CD4-positive, alpha-beta memory T cell (primary cell): ENCODE data around the gene WDR76. TPM values are rescaled to one million over a fixed set of nuclear protein-coding genes. Genes with fewer than 3 reads are reported as not detected.

Source experiments
- microRNA-seq: library from miRNA; unstranded; fragments of <30 nt; microRNA quantifications from one replicate; pipeline ENCODE4 v1.2.0, GENCODE V29; 2021; ENCODE audit warnings: borderline replicate concordance, borderline number of aligned reads, borderline microRNAs expressed, mixed read lengths
- polyA plus RNA-seq, 2 donors: library from polyadenylated mRNA; unstranded; fragments of 300-500 nt; fragmentation: Illumina TruSeq; gene quantifications; one replicate each; pipeline ENCODE4 v1.2.3, GENCODE V29; 2021
- total RNA-seq, 2 experiments: library from RNA; stranded (reverse); gene quantifications; one replicate each; pipeline ENCODE4 v1.2.3, GENCODE V29; 2021

The WDR76 gene
- total and polyA plus RNA-seq, 4 experiments from 2014 or later: 8.7 to 17.2 (median 14.7) TPM

Small RNA genes lying within 50 kb of the gene (microRNA-seq; reads per million reads assigned to microRNA genes)
- not detected for gene MIR1282

Other genes with a start within 250 kb of the WDR76 start
- 10 to 100 TPM; 55.2 to 66.6 TPM for gene PPIP5K1, start 236.8 kb upstream of the WDR76 start, total RNA-seq
- 1 to 10 TPM; 4.4 to 7.4 TPM for gene PPIP5K1, start 236.8 kb upstream of the WDR76 start, polyA plus RNA-seq
- gene CKMT1B, start 233.0 kb upstream of the WDR76 start, total RNA-seq: not detected
- gene CKMT1B, start 233.0 kb upstream of the WDR76 start, polyA plus RNA-seq: not detected
- gene STRC, start 208.2 kb upstream of the WDR76 start, total RNA-seq: 1 to 10 TPM; 2.4 to 2.8 TPM
- gene STRC, start 208.2 kb upstream of the WDR76 start, polyA plus RNA-seq: not detected
- gene CATSPER2, start 178.2 kb upstream of the WDR76 start, total RNA-seq: 10 to 100 TPM; 11.4 to 12.8 TPM
- under 1 TPM in 1 of 2 donors, not detected in 1; 0.96 TPM for gene CATSPER2, start 178.2 kb upstream of the WDR76 start, polyA plus RNA-seq
- gene CKMT1A, start 133.1 kb upstream of the WDR76 start, total RNA-seq: not detected
- gene CKMT1A, start 133.1 kb upstream of the WDR76 start, polyA plus RNA-seq: not detected
- 100 to 1,000 TPM; 232 to 248 TPM for gene PDIA3, start 80.6 kb upstream of the WDR76 start, total RNA-seq
- gene PDIA3, start 80.6 kb upstream of the WDR76 start, polyA plus RNA-seq: 100 to 1,000 TPM; 391 to 411 TPM
- 1 to 10 TPM; 1.3 to 1.8 TPM for gene ELL3, start 50.0 kb upstream of the WDR76 start, total RNA-seq
- 1 to 10 TPM; 1.1 to 2.6 TPM for gene ELL3, start 50.0 kb upstream of the WDR76 start, polyA plus RNA-seq
- 100 to 1,000 TPM; 564 to 596 TPM for gene SERF2, start 34.7 kb upstream of the WDR76 start, total RNA-seq
- 1,000 to 10,000 TPM; 1,674 to 1,994 TPM for gene SERF2, start 34.7 kb upstream of the WDR76 start, polyA plus RNA-seq
- gene SERINC4, start 26.8 kb upstream of the WDR76 start, total RNA-seq: under 1 TPM in 1 of 2 experiments, not detected in 1; 0.25 TPM
- gene SERINC4, start 26.8 kb upstream of the WDR76 start, polyA plus RNA-seq: 1 to 10 TPM in 1 of 2 donors, under 1 TPM in 1; 0.70 to 3.4 TPM
- 10 to 100 TPM; 23.6 to 24.6 TPM for gene HYPK, start 26.4 kb upstream of the WDR76 start, total RNA-seq
- 10 to 100 TPM; 10.2 to 15.2 TPM for gene HYPK, start 26.4 kb upstream of the WDR76 start, polyA plus RNA-seq
- 10 to 100 TPM; 24.9 to 25.9 TPM for gene MFAP1, start 2.3 kb upstream of the WDR76 start, total RNA-seq
- gene MFAP1, start 2.3 kb upstream of the WDR76 start, polyA plus RNA-seq: 10 to 100 TPM in 1 of 2 donors, 1 to 10 TPM in 1; 5.4 to 22.5 TPM